CD4-positive, alpha-beta T cell (primary cell): ENCODE results near the gene CD7. TPM values are rescaled to one million over a fixed set of nuclear protein-coding genes. Genes with fewer than 3 reads are reported as not detected.

Experiments used
- ATAC-seq: fragments of 200-7000 bp; cut with Tn5 transposase; one replicate; pipeline ENCODE4 v1.10.0; 2022; ENCODE audit warnings: mild to moderate bottlenecking; ENCODE audit not compliant: poor library complexity
- CTCF ChIA-PET: fragments of 350-600 bp; sonication (Branson Sonifier 250); formaldehyde crosslinking; loops from one replicate; lab custom pipeline; 2021; ENCODE audit warnings: antibody characterized with exemption, inconsistent platforms; lab: Charles Lee
- POLR2A ChIA-PET: fragments of 350-600 bp; sonication (Branson Sonifier 250); formaldehyde crosslinking; loops from one replicate; lab custom pipeline; 2021; ENCODE audit warnings: antibody characterized with exemption, inconsistent platforms; lab: Charles Lee
- DNase-seq, 14 experiments: peaks; one replicate each; pipeline ENCODE4 v3.0.0-alpha.2; 2013 to 2020; ENCODE audit warnings: mixed read lengths in 2 of 14
- H3K27ac ChIP-seq, 2 donors: one replicate each; pipeline versions ENCODE4 v1.5.1 to v1.7.0; 2013; ENCODE audit warnings: low read length in 2 of 2, low read depth in 1 of 2, mild to moderate bottlenecking in 1 of 2
- H3K27me3 ChIP-seq, 2 experiments: 1 replicate in 1 of 2; 2 replicates in 1 of 2; pipeline versions ENCODE4 v1.6.1 to v1.7.0; 2013; ENCODE audit warnings: low read length in 2 of 2, control low read depth in 1 of 2, mild to moderate bottlenecking in 1 of 2, moderate library complexity in 1 of 2; ENCODE audit not compliant: insufficient read depth in 2 of 2, control insufficient read depth in 1 of 2
- H3K36me3 ChIP-seq: one replicate; pipeline ENCODE4 v1.6.1; 2013; ENCODE audit warnings: low read length, control low read depth; ENCODE audit not compliant: insufficient read depth
- H3K4me1 ChIP-seq: one replicate; pipeline ENCODE4 v1.6.1; 2013; ENCODE audit warnings: low read length, control low read depth; ENCODE audit not compliant: insufficient read depth
- H3K4me3 ChIP-seq: one replicate; pipeline ENCODE4 v1.5.1; 2013; ENCODE audit warnings: mild to moderate bottlenecking, low read length, moderate library complexity
- H3K9me3 ChIP-seq, 2 experiments: 1 replicate in 1 of 2; 2 replicates in 1 of 2; pipeline versions ENCODE4 v1.6.1 to v1.7.0; 2013; ENCODE audit warnings: low read length in 2 of 2, mild to moderate bottlenecking in 2 of 2, control low read depth in 1 of 2, moderate library complexity in 1 of 2; ENCODE audit not compliant: control insufficient read depth in 1 of 2, insufficient read depth in 1 of 2
- H3K27ac Mint-ChIP-seq: one replicate; pipeline ENCODE4 v1.8.0; 2020; ENCODE audit warnings: mixed read lengths
- H3K27me3 Mint-ChIP-seq: one replicate; pipeline ENCODE4 v1.8.0; 2021; ENCODE audit warnings: mixed read lengths
- H3K36me3 Mint-ChIP-seq: one replicate; pipeline ENCODE4 v1.8.0; 2021; ENCODE audit warnings: low read depth, mixed read lengths
- H3K4me1 Mint-ChIP-seq: one replicate; pipeline ENCODE4 v1.8.0; 2021; ENCODE audit warnings: low read depth, mixed read lengths
- H3K4me3 Mint-ChIP-seq: one replicate; pipeline ENCODE4 v1.8.0; 2020; ENCODE audit warnings: mild to moderate bottlenecking, mixed read lengths
- H3K9me3 Mint-ChIP-seq: one replicate; pipeline ENCODE4 v1.8.0; 2020; ENCODE audit warnings: mixed read lengths
- CTCF ChIP-seq: fragments of 200-600 bp; IDR thresholded peaks from one replicate; pipeline ENCODE4 v1.8.0; 2022; ENCODE audit warnings: antibody characterized with exemption, mild to moderate bottlenecking
- intact Hi-C, 2 experiments: fragments of 100-400 bp; cut with DNase I in 1 of 2; cut with micrococcal nuclease in 1 of 2; formaldehyde crosslinking; loops; one replicate each; pipeline versions ENCODE4 v1.15.1 to v1.9.0; 2023 to 2025; cut with DNase I, micrococcal nuclease
- total RNA-seq, 174 experiments: library from RNA in 2 of 174; stranded (reverse) in 2 of 174; gene quantifications; one replicate each; pipeline ENCODE4 v1.2.3 and lab custom pipeline; 2021 to 2026

The CD7 gene
- total RNA-seq, 2 experiments from 2014 or later, result 225 to 234 TPM

GRCh38 chr17:82305727-82306300 is 11.6 kb downstream of the CD7 start:
- intact Hi-C loops, result no loop called here
- no peaks in the 10 kb centered on the region for H3K27me3 Mint-ChIP-seq
- H3K36me3 Mint-ChIP-seq, result no peaks in the 10 kb centered on the region
- DNase-seq (no peak), ATAC-seq (no peak)
- no peaks in the 10 kb centered on the region for H3K9me3 Mint-ChIP-seq
- Histone ChIP-seq H3K27ac (no peak overlapping the region), H3K9me3 (no peaks in the 10 kb centered on the region), H3K4me1 (peaks cover 55% of the 10 kb centered on the region), H3K36me3 (no peaks in the 10 kb centered on the region), H3K27me3 (no peaks in the 10 kb centered on the region), H3K4me3 (no peak overlapping the region)
- ChIA-PET POLR2A (interaction anchor here (1.0 to 1.6 kb wide), 2 partner anchors 20 to 268 kb away, joined by 3 read pairs; partner anchors contain the start of gene DCXR), CTCF (interaction anchor here (0.6 kb wide), 2 partner anchors 105 to 577 kb away, joined by 3 read pairs; no protein-coding TSS in a partner anchor)
- H3K27ac Mint-ChIP-seq, result peak overlapping the region; percentile 73
- H3K4me1 Mint-ChIP-seq, result peaks cover 58% of the 10 kb centered on the region
- no peak for TF ChIP-seq CTCF
- peak overlapping the region; percentile 20 for H3K4me3 Mint-ChIP-seq

GRCh38 chr17:82304826-82305726 is 12.3 kb downstream of the CD7 start:
- ChIA-PET CTCF (no interaction called here), POLR2A (interaction anchor here (0.8 to 8.9 kb wide), 4 partner anchors 10 to 267 kb away, joined by 3 to 157 read pairs (median 3); partner anchors contain the start of genes CD7 and DCXR)
- H3K4me3 ChIP-seq, result no peak overlapping the region
- ATAC-seq, result no peak
- H3K36me3 ChIP-seq, result no peaks in the 10 kb centered on the region
- Mint-ChIP-seq H3K4me1 (peaks cover 62% of the 10 kb centered on the region), H3K36me3 (no peaks in the 10 kb centered on the region), H3K27ac (peak overlapping the region; percentile 73), H3K27me3 (no peaks in the 10 kb centered on the region), H3K9me3 (no peaks in the 10 kb centered on the region), H3K4me3 (no peak overlapping the region)
- no peak for DNase-seq
- intact Hi-C loops, result loop anchor here in 1 of 2 experiments (5.0 kb wide), 1 partner anchor 48 kb away; no protein-coding TSS in a partner anchor
- H3K9me3 ChIP-seq, result no peaks in the 10 kb centered on the region
- no peak overlapping the region for H3K27ac ChIP-seq
- H3K4me1 ChIP-seq, result peaks cover 62% of the 10 kb centered on the region
- H3K27me3 ChIP-seq, result no peaks in the 10 kb centered on the region
- TF ChIP-seq CTCF, result no peak

GRCh38 chr17:82303944-82304808 is 13.2 kb downstream of the CD7 start:
- H3K27me3 ChIP-seq, result no peaks in the 10 kb centered on the region
- TF ChIP-seq CTCF, result no peak
- H3K9me3 ChIP-seq, result no peaks in the 10 kb centered on the region
- peak overlapping the region; percentile 52 for H3K4me3 ChIP-seq
- Mint-ChIP-seq H3K4me1 (peaks cover 69% of the 10 kb centered on the region), H3K36me3 (no peaks in the 10 kb centered on the region), H3K27ac (peak overlapping the region; percentile 100), H3K27me3 (no peaks in the 10 kb centered on the region), H3K4me3 (peak overlapping the region; percentile 87), H3K9me3 (no peaks in the 10 kb centered on the region)
- ChIA-PET POLR2A (interaction anchor here (0.6 to 8.9 kb wide), 13 partner anchors 7 to 281 kb away, joined by 3 to 157 read pairs (median 3); partner anchors contain the start of genes CD7, CENPX, DCXR and DUS1L), CTCF (interaction anchor here (0.8 to 1.7 kb wide), 3 partner anchors 17 to 68 kb away, joined by 3 to 7 read pairs (median 3); partner anchors contain the start of gene CSNK1D)
- H3K4me1 ChIP-seq, result peaks cover 71% of the 10 kb centered on the region
- DNase-seq (no peak), ATAC-seq (no peak)
- no peak overlapping the region for H3K27ac ChIP-seq
- H3K36me3 ChIP-seq, result no peaks in the 10 kb centered on the region
- intact Hi-C loops, result loop anchor here in 1 of 2 experiments (5.0 kb wide), 1 partner anchor 47 kb away; no protein-coding TSS in a partner anchor
